Natural killer cell (primary cell): ENCODE data around the gene DCAF10. TPM values are rescaled to one million over a fixed set of nuclear protein-coding genes. Genes with fewer than 3 reads are reported as not detected.
A peak's percentile ranks its signal among the peaks of the same experiment; 100 is the strongest.
"Not testable (repeated sequence)": the region's sequence is repeated elsewhere in the genome, so short reads cannot be mapped to it uniquely, and the experiment has no call there.

Experiments used
- ATAC-seq, 3 donors: fragments of 150-1000 bp in 2 of 3; fragments of 200-7000 bp in 1 of 3; cut with Tn5 transposase; 1 replicate in 1 of 3; 2 replicates in 2 of 3; pipeline ENCODE4 v1.10.0; 2021; ENCODE audit warnings: mild to moderate bottlenecking in 2 of 3, moderate library complexity in 2 of 3
- DNase-seq, 2 donors: peaks; one replicate each; pipeline versions ENCODE4 v3.0.0 to v3.0.0-alpha.2; 2013 to 2021; ENCODE audit warnings: mixed read lengths in 1 of 2
- H3K27ac ChIP-seq: one replicate; pipeline ENCODE4 v1.5.1; 2013; ENCODE audit warnings: mild to moderate bottlenecking, low read length
- H3K27me3 ChIP-seq: one replicate; pipeline ENCODE4 v1.6.1; 2013; ENCODE audit warnings: low read length; ENCODE audit not compliant: control insufficient read depth, insufficient read depth
- H3K36me3 ChIP-seq: one replicate; pipeline ENCODE4 v1.6.1; 2013; ENCODE audit warnings: low read length; ENCODE audit not compliant: control insufficient read depth, insufficient read depth
- H3K4me1 ChIP-seq: one replicate; pipeline ENCODE4 v1.6.1; 2013; ENCODE audit warnings: low read length; ENCODE audit not compliant: control insufficient read depth, insufficient read depth
- H3K4me3 ChIP-seq: one replicate; pipeline ENCODE4 v1.5.1; 2013; ENCODE audit warnings: low read length
- H3K9me3 ChIP-seq: one replicate; pipeline ENCODE4 v1.6.1; 2013; ENCODE audit warnings: low read length; ENCODE audit not compliant: control insufficient read depth, insufficient read depth
- H3K27ac Mint-ChIP-seq, 2 donors: one replicate each; pipeline ENCODE4 v1.8.0; 2022; ENCODE audit warnings: mild to moderate bottlenecking in 2 of 2, mixed read lengths in 2 of 2, moderate library complexity in 1 of 2
- H3K27me3 Mint-ChIP-seq, 2 donors: one replicate each; pipeline ENCODE4 v1.8.0; 2022; ENCODE audit warnings: low read depth in 2 of 2, mixed read lengths in 2 of 2
- H3K36me3 Mint-ChIP-seq: one replicate; pipeline ENCODE4 v1.8.0; 2022; ENCODE audit warnings: mixed read lengths
- H3K4me1 Mint-ChIP-seq, 2 donors: one replicate each; pipeline ENCODE4 v1.8.0; 2022; ENCODE audit warnings: mixed read lengths in 2 of 2
- H3K4me3 Mint-ChIP-seq: one replicate; pipeline ENCODE4 v1.8.0; 2022; ENCODE audit warnings: mild to moderate bottlenecking, moderate library complexity, mixed read lengths
- H3K9me3 Mint-ChIP-seq, 2 donors: one replicate each; pipeline ENCODE4 v1.8.0; 2022; ENCODE audit warnings: mixed read lengths in 2 of 2
- WGBS: methylation state at CpG from one replicate; pipeline ENCODE4 v1.1.7; 2013; ENCODE audit warnings: missing lambda C conversion rate; ENCODE audit not compliant: insufficient coverage; 5-methylcytosine and 5-hydroxymethylcytosine counted together
- intact Hi-C: fragments of 100-400 bp; cut with micrococcal nuclease; formaldehyde crosslinking; loops from one replicate; pipeline ENCODE4 v1.14.2; 2022
- total RNA-seq, 4 donors: library from RNA; stranded (reverse); fragments of 120-200 nt in 1 of 4; gene quantifications; one replicate each; pipeline versions ENCODE4 v1.2.3 to v1.2.4, GENCODE V29; 2013 to 2022
- TF ChIP-seq, protein P1 (sequence below): fragments of 200-600 bp; IDR thresholded peaks from one replicate; pipeline ENCODE4 v1.8.0; 2022; ENCODE audit warnings: antibody characterized with exemption

The DCAF10 gene
- total RNA-seq, 3 donors from 2014 or later (not counting 1 experiment from before 2014, with no cell fraction given), result 12.9 to 21.0 (median 18.5) TPM

DNA sequence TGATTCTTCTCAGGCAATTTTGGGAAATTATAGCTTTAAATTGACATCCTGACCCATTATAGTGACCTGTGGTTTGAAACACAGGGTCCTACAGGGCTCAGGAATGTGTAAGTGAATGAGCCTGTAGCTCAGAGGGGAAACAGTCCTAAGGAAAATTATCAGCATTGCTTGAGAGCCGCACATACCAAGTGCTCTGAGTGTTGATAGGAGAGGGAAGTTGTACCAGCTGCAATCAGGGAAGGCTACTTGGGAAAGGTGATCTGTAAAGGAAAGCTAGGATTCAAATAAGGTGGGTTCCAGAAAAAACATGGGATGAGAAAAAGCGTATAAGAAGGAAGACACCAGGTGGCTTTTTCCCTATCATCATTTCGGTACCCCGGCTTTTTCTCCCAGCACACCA is 107.7 kb downstream of the DCAF10 start:
- ATAC-seq (no peak), DNase-seq (no peak)
- H3K9me3 ChIP-seq, result no peaks in the 10 kb centered on the region
- H3K27me3 ChIP-seq, result no peaks in the 10 kb centered on the region
- Mint-ChIP-seq H3K36me3 (no peaks in the 10 kb centered on the region), H3K27ac (no peak overlapping the region), H3K4me1 (peaks cover 9 to 21% of the 10 kb centered on the region in 2 donors), H3K9me3 (no peaks in the 10 kb centered on the region), H3K4me3 (no peak overlapping the region), H3K27me3 (no peaks in the 10 kb centered on the region)
- H3K36me3 ChIP-seq, result no peaks in the 10 kb centered on the region
- peaks cover 11% of the 10 kb centered on the region for H3K4me1 ChIP-seq
- no peak overlapping the region for H3K27ac ChIP-seq
- TF ChIP-seq, protein P1, sequence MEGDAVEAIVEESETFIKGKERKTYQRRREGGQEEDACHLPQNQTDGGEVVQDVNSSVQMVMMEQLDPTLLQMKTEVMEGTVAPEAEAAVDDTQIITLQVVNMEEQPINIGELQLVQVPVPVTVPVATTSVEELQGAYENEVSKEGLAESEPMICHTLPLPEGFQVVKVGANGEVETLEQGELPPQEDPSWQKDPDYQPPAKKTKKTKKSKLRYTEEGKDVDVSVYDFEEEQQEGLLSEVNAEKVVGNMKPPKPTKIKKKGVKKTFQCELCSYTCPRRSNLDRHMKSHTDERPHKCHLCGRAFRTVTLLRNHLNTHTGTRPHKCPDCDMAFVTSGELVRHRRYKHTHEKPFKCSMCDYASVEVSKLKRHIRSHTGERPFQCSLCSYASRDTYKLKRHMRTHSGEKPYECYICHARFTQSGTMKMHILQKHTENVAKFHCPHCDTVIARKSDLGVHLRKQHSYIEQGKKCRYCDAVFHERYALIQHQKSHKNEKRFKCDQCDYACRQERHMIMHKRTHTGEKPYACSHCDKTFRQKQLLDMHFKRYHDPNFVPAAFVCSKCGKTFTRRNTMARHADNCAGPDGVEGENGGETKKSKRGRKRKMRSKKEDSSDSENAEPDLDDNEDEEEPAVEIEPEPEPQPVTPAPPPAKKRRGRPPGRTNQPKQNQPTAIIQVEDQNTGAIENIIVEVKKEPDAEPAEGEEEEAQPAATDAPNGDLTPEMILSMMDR, result no peak
- WGBS, result 70% methylated on average over 4 of the region's 4 CpGs
- H3K4me3 ChIP-seq, result no peak overlapping the region
- intact Hi-C loops, result no loop called here

DNA sequence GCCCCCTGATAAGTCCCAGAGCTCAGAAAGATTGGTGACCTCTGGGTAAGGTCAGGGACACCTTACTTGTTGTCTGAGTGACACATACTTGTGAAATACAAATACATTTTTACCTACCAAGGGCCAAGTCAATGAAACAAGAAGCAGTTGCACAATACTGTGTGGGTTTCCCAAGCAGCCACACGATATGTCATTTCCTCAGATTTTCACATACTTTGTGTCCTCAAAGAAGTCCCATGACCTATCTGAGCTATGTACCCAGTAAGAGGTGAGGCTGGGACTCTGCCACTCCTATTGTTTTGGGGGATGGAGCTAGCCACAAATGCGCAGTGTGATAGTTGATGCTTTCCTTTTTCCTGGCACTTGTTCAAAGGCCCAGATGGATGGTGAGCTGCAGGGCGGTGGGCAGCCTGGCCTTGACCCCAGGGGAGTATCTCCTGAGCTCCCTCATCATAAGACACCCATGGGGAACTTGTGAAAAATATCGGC is 108.1 kb downstream of the DCAF10 start:
- Histone ChIP-seq H3K27ac (no peak overlapping the region), H3K4me1 (peaks cover 9% of the 10 kb centered on the region), H3K27me3 (no peaks in the 10 kb centered on the region), H3K9me3 (no peaks in the 10 kb centered on the region), H3K36me3 (no peaks in the 10 kb centered on the region), H3K4me3 (no peak overlapping the region)
- Mint-ChIP-seq H3K27me3 (no peaks in the 10 kb centered on the region), H3K4me1 (peaks cover 9 to 24% of the 10 kb centered on the region in 2 donors), H3K27ac (no peak overlapping the region), H3K36me3 (no peaks in the 10 kb centered on the region), H3K9me3 (no peaks in the 10 kb centered on the region), H3K4me3 (no peak overlapping the region)
- WGBS, result 56% methylated on average over 4 of the region's 4 CpGs
- TF ChIP-seq, protein P1, result no peak
- DNase-seq (peak in 1 of 2 donors; percentile 15), ATAC-seq (peak in 1 of 3 donors; percentile 39)
- intact Hi-C loops, result no loop called here

DNA sequence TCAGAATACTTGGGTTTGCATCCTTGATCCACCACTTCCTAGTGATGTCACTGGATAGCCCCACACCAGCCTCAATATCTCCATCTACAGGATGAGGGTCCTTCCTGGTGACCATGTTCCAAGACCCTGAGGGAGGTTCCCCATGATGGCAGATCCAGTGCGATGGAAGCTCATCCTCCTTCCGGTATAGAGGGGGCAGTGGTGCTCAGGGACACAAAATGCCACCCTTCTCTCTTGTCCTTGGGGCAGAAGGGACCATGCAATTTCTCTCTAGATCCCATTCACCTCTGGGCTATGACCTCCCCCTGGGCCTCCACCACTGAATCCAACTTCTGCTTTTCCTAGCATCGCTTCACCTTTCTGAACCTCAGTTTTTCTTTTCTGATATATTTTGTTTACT is 108.7 kb downstream of the DCAF10 start:
- Histone ChIP-seq H3K27me3 (no peaks in the 10 kb centered on the region), H3K9me3 (no peaks in the 10 kb centered on the region), H3K4me1 (peaks cover 7% of the 10 kb centered on the region), H3K36me3 (no peaks in the 10 kb centered on the region), H3K27ac (no peak overlapping the region), H3K4me3 (no peak overlapping the region)
- peaks cover 6 to 23% of the 10 kb centered on the region in 2 donors for H3K4me1 Mint-ChIP-seq
- H3K27me3 Mint-ChIP-seq, result no peaks in the 10 kb centered on the region
- no peaks in the 10 kb centered on the region for H3K36me3 Mint-ChIP-seq
- no peak overlapping the region for H3K27ac Mint-ChIP-seq
- 100% methylated on average over 2 of the region's 3 CpGs for WGBS
- TF ChIP-seq, protein P1, result no peak
- no peak overlapping the region for H3K4me3 Mint-ChIP-seq
- H3K9me3 Mint-ChIP-seq, result no peaks in the 10 kb centered on the region
- ATAC-seq (no peak), DNase-seq (no peak)
- intact Hi-C loops, result no loop called here

DNA sequence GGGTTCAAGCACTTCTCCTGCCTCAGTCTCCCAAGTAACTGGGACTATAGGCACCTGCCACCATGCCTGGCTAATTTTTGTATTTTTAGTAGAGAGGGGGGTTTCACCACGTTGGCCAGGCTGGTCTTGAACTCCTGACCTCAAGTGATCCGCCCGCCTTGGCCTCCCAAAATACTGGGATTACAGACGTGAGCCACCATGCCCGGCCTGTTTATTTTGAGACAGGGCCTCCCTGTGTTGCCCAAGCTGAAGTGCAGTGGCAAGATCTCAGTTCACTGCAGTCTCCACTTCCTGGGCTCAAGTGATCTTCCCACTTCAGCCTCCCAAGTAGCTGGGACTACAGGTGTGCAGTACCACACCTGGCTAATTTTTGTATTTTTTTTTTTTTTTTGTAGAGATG is 109.2 kb downstream of the DCAF10 start:
- not testable (repeated sequence) for H3K27ac ChIP-seq, H3K36me3 ChIP-seq, H3K36me3 Mint-ChIP-seq, H3K4me3 ChIP-seq, H3K4me3 Mint-ChIP-seq, H3K9me3 ChIP-seq, H3K27me3 Mint-ChIP-seq, ATAC-seq, H3K27me3 ChIP-seq, H3K4me1 ChIP-seq, H3K27ac Mint-ChIP-seq, H3K9me3 Mint-ChIP-seq, DNase-seq
- 87% methylated on average over 5 of the region's 5 CpGs for WGBS
- intact Hi-C loops, result loop anchor here (5.0 kb wide), 2 partner anchors 157 to 252 kb away; partner anchors contain the start of gene SHB
- H3K4me1 Mint-ChIP-seq, result peaks cover under 1 to 18% of the 10 kb centered on the region in 2 donors
